Heart right ventricle (tissue), 16 donors: ENCODE results near the gene CLTA. TPM values are rescaled to one million over a fixed set of nuclear protein-coding genes. Genes with fewer than 3 reads are reported as not detected.

ENCODE experiments used
- ATAC-seq, 8 donors: fragments of 200-7000 bp; cut with Tn5 transposase; one replicate each; pipeline ENCODE4 v1.9.1; 2020; ENCODE audit warnings: mild to moderate bottlenecking in 8 of 8, moderate library complexity in 8 of 8, moderate number of reproducible peaks in 1 of 8
- DNase-seq, 2 donors: peaks; one replicate each; pipeline ENCODE4 v3.0.0-alpha.2; 2020
- H3K27ac ChIP-seq, 10 donors: fragments of 200-600 bp; sonication (generic) in 2 of 10; one replicate each; pipeline versions ENCODE4 v1.5.0 to v1.8.0; 2020 to 2022; ENCODE audit warnings: mild to moderate bottlenecking in 3 of 10
- H3K27me3 ChIP-seq, 7 donors: fragments of 200-600 bp; one replicate each; pipeline ENCODE4 v1.8.0; 2021 to 2022; ENCODE audit warnings: mild to moderate bottlenecking in 2 of 7
- H3K36me3 ChIP-seq, 9 donors: fragments of 200-600 bp; sonication (generic) in 1 of 9; one replicate each; pipeline versions ENCODE4 v1.5.0 to v1.8.0; 2020 to 2022; ENCODE audit warnings: mild to moderate bottlenecking in 2 of 9
- H3K4me1 ChIP-seq, 9 donors: fragments of 200-600 bp; sonication (generic) in 1 of 9; one replicate each; pipeline versions ENCODE4 v1.5.0 to v1.8.0; 2020 to 2022; ENCODE audit warnings: mild to moderate bottlenecking in 4 of 9
- H3K4me3 ChIP-seq, 10 donors: fragments of 200-600 bp; sonication (generic) in 2 of 10; one replicate each; pipeline versions ENCODE4 v1.5.0 to v1.8.0; 2020 to 2022; ENCODE audit warnings: mild to moderate bottlenecking in 7 of 10, moderate library complexity in 2 of 10
- H3K9me3 ChIP-seq, 11 donors: fragments of 200-600 bp in 10 of 11; sonication (generic) in 2 of 11; one replicate each; pipeline versions ENCODE4 v1.5.0 to v1.8.0; 2013 to 2022; ENCODE audit warnings: mild to moderate bottlenecking in 2 of 11, control low read depth in 1 of 11, moderate library complexity in 1 of 11
- CTCF ChIP-seq, 9 donors: fragments of 200-600 bp; sonication (generic) in 2 of 9; IDR thresholded peaks; one replicate each; pipeline versions ENCODE4 v1.5.0 to v1.8.0; 2021 to 2022; ENCODE audit warnings: antibody characterized with exemption in 9 of 9, mild to moderate bottlenecking in 5 of 9, moderate library complexity in 1 of 9
- WGBS, 2 donors: extraction: QIAGEN DNeasy Blood & Tissue Kit; methylation state at CpG; one replicate each; pipeline ENCODE4 v1.1.7; 2013; ENCODE audit warnings: inconsistent platforms in 1 of 2; 5-methylcytosine and 5-hydroxymethylcytosine counted together
- intact Hi-C, 10 donors: fragments of 100-400 bp; cut with DNase I; formaldehyde crosslinking; loops; one replicate each; pipeline versions ENCODE4 v1.11.1 to v1.14.2; 2022
- polyA plus RNA-seq, 2 donors: library from polyadenylated mRNA; stranded (reverse); fragments of 200-250 nt; gene quantifications; one replicate each; pipeline ENCODE4 v1.2.3, GENCODE V29; 2013
- total RNA-seq, 10 donors: library from RNA; stranded (reverse); fragmentation: NEBNext Ultra II Directional in 3 of 10; extraction: Animal tissue kit (Norgen Biotek cat#: 25700) in 3 of 10; gene quantifications; one replicate each; pipeline versions ENCODE4 v1.2.1 to v1.2.4, GENCODE V29; 2021 to 2023
- donor health status: Arrhythmogenic right ventricular cardiomyopathy.
- donor health status: ischemic (EF 13 %, LVEDD 7.1; RV severe dilation, severe dysfunction).
- donor health status: healthy with polysubstance abuse.
- donor health status: DM: no; HTN: yes; CAD: no.
- donor health status: DM: no; HTN: no; CAD: no.
- donor health status: ischemic (EF 25% LVEDD 6.9; RV normal size, moderate dysfunction).
- donor health status: ischemic (EF 25% LVEDD 5.7; RV mildly dilated, moderate dysfunction).
- donor health status: healthy.
- donor health status: DM: yes; HTN: yes; CAD: no.
- donor health status: Ischemic cardiomyopathy.
- donor health status: ischemic (EF 35%, LVEDD 5.7; RV mildly dilated, moderate dysfunction).
- donor health status: nonischemic (EF 11% LVEDD 7.7; RV severe dilation, severe dysfunction).
- donor health status: DM: yes; HTN: yes; CAD: no.
- donor health status: PGD.
- donor health status: ischemic (EF 29% LVEDD 5.4; RV normal size, mild dysfunction).
- donor health status: nonischemic (EF 23%, LVEDD 6.1; RV moderate dilation, normal function).

Gene CLTA
- total and polyA plus RNA-seq, 12 donors = 34.3 to 138 (median 48.8) TPM

DNA sequence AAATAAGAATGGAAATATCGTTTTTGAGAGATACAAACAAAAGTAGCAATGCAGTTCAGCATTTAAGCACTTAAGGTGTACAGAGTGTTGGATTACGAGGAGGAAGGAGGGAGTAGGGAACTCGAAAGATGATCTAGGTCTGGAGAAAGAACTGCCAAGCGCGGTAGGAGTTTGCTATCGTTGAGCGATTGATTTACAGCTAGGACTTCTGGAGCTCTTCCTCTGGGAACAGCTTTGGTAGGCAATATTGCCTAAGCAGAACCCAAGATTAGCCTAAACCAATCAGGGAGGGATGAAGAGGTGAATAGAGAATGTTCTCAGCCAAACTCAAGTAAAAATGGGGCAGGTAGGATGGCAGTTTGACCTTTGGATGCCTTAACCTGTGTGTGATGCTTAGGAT, 965 bp downstream of the CLTA start:
- Histone ChIP-seq H3K4me1 (peaks cover 12 to 45% (median 38%) of the 10 kb centered on the region in 9 donors), H3K9me3 (no peaks in the 10 kb centered on the region), H3K27me3 (no peaks in the 10 kb centered on the region), H3K4me3 (peak overlapping the region; percentile 64 to 97 (median 85)), H3K36me3 (peaks cover 0 to 28% (median 0%) of the 10 kb centered on the region in 9 donors), H3K27ac (peak overlapping the region in 7 of 10 donors; percentile 88 to 95 (median 91))
- DNase-seq (no peak), ATAC-seq (no peak)
- intact Hi-C loops = loop anchor here in 6 of 10 donors (2.0 to 10.0 kb wide), 6 partner anchors 66 to 371 kb away; partner anchors contain the start of gene GNE (in 2 of the 6)
- no peak for TF ChIP-seq CTCF (IDR thresholded peaks at IDR 0.05)
- 0% methylated on average over 7 of the region's 7 CpGs for WGBS, 2 donors

DNA sequence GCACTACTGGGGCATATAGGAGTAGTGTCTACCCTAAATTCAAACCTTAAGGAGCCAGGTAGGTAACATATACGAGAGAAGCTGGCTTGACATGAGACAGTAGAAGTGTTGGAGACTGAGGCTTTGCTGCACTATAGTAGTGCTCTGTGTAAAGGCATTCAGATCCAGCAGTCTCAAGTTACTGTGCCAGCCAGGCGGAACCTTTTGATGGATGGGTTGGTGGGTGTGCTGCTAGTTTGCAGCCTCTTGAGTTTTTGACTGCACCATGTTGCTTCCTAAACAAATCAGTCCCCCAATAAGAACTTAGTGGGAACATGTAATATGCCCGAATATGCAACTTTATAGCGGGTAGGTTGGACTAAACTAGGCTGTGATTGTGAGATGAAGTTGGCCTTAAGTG, 1.5 kb downstream of the CLTA start:
- ATAC-seq (no peak), DNase-seq (no peak)
- intact Hi-C loops = loop anchor here in 5 of 10 donors (5.0 to 10.0 kb wide), 4 partner anchors 65 to 370 kb away; partner anchors contain the start of gene GNE (in 1 of the 5)
- Histone ChIP-seq H3K36me3 (peaks cover 0 to 33% (median 0%) of the 10 kb centered on the region in 9 donors), H3K4me1 (peaks cover 12 to 46% (median 38%) of the 10 kb centered on the region in 9 donors), H3K27me3 (no peaks in the 10 kb centered on the region), H3K27ac (peak overlapping the region in 3 of 10 donors; percentile 88 to 91 (median 88)), H3K4me3 (peak overlapping the region; percentile 64 to 97 (median 85)), H3K9me3 (no peaks in the 10 kb centered on the region)
- WGBS, 2 donors = 73 to 76% methylated on average over 4 of the region's 4 CpGs
- TF ChIP-seq CTCF (IDR thresholded peaks at IDR 0.05) = no peak

DNA sequence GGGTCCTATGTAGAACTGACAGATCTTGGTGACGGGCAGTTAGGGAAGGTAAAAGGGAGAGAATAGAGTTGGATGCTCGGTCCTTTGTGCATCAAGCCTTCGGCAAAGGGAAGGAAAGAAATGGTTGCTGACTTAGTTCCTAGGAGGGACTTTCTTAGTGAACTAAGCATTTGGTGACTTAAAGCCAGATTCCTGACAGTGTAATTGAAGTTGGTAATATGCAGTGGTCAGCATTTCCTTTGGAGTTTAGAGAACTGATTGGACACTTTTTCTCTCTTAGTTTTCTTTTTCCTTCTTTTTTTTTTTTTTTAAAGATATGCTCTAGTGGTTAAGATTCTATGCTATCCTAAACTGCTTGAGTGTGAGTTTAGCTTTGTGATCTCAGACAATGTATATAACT, 2.3 kb downstream of the CLTA start:
- peak overlapping the region in 2 of 10 donors; percentile 88 for H3K27ac ChIP-seq
- 62 to 72% methylated on average over 3 of the region's 3 CpGs for WGBS, 2 donors

More for the DNA sequence above, 2.3 kb downstream of the CLTA start:
- Histone ChIP-seq H3K9me3 (no peaks in the 10 kb centered on the region), H3K27me3 (no peaks in the 10 kb centered on the region), H3K4me1 (peaks cover 12 to 46% (median 38%) of the 10 kb centered on the region in 9 donors), H3K36me3 (peaks cover 0 to 41% (median 1%) of the 10 kb centered on the region in 9 donors), H3K4me3 (peak overlapping the region in 6 of 10 donors; percentile 73 to 97 (median 89))
- no peak for TF ChIP-seq CTCF (IDR thresholded peaks at IDR 0.05)
- no peak for ATAC-seq
- intact Hi-C loops = loop anchor here in 5 of 10 donors (5.0 to 10.0 kb wide), 4 partner anchors 64 to 369 kb away; partner anchors contain the start of gene GNE (in 1 of the 5)
- DNase-seq = no peak
